IPS-18c (cell line): ENCODE measurements around the gene RCAN2.

ENCODE experiments used
- H3K4me3 ChIP-seq: 2 replicates; pipeline ENCODE4 v1.7.0; 2013; ENCODE audit warnings: low read depth, mild to moderate bottlenecking, low read length, moderate library complexity; ENCODE audit not compliant: insufficient read depth
- H3K9me3 ChIP-seq: one replicate; pipeline ENCODE4 v1.6.1; 2013; ENCODE audit warnings: mild to moderate bottlenecking, low read length, moderate library complexity; ENCODE audit not compliant: control insufficient read depth, insufficient read depth

The RCAN2 gene

GRCh38 chr6:46204880-46205650 lies 286.2 kb downstream of the RCAN2 start:
- Histone ChIP-seq H3K9me3 (no peaks in the 10 kb centered on the region), H3K4me3 (no peak overlapping the region)

GRCh38 chr6:46203391-46204177 lies 287.7 kb downstream of the RCAN2 start:
- H3K9me3 ChIP-seq = no peaks in the 10 kb centered on the region
- no peak overlapping the region for H3K4me3 ChIP-seq

GRCh38 chr6:46201702-46202101 lies 289.5 kb downstream of the RCAN2 start:
- Histone ChIP-seq H3K4me3 (no peak overlapping the region), H3K9me3 (no peaks in the 10 kb centered on the region)

GRCh38 chr6:46199387-46199786 lies 291.9 kb downstream of the RCAN2 start:
- H3K9me3 ChIP-seq = no peaks in the 10 kb centered on the region
- no peak overlapping the region for H3K4me3 ChIP-seq

GRCh38 chr6:46191961-46192360 lies 299.3 kb downstream of the RCAN2 start:
- H3K4me3 ChIP-seq = no peak overlapping the region

GRCh38 chr6:46190889-46191288 lies 300.4 kb downstream of the RCAN2 start:
- no peak overlapping the region for H3K4me3 ChIP-seq
- H3K9me3 ChIP-seq = no peaks in the 10 kb centered on the region

More at GRCh38 chr6:46191961-46192360, 299.3 kb downstream of the RCAN2 start:
- no peaks in the 10 kb centered on the region for H3K9me3 ChIP-seq

GRCh38 chr6:46189726-46190125 lies 301.5 kb downstream of the RCAN2 start:
- no peak overlapping the region for H3K4me3 ChIP-seq
- H3K9me3 ChIP-seq = no peaks in the 10 kb centered on the region

- H3K9me3 ChIP-seq = no peaks in the 10 kb centered on the region
- no peak overlapping the region for H3K4me3 ChIP-seq
Measured at GRCh38 chr6:46186583-46186982, 304.7 kb downstream of the RCAN2 start.

- Histone ChIP-seq H3K9me3 (no peaks in the 10 kb centered on the region), H3K4me3 (no peak overlapping the region)
Measured at GRCh38 chr6:46184114-46184513, 307.1 kb downstream of the RCAN2 start.

GRCh38 chr6:46175976-46176375 lies 315.3 kb downstream of the RCAN2 start:
- Histone ChIP-seq H3K9me3 (no peaks in the 10 kb centered on the region), H3K4me3 (no peak overlapping the region)

- Histone ChIP-seq H3K9me3 (no peaks in the 10 kb centered on the region), H3K4me3 (no peak overlapping the region)
Measured at GRCh38 chr6:46175446-46175845, 315.8 kb downstream of the RCAN2 start.

GRCh38 chr6:46174904-46175303 lies 316.3 kb downstream of the RCAN2 start:
- no peak overlapping the region for H3K4me3 ChIP-seq
- no peaks in the 10 kb centered on the region for H3K9me3 ChIP-seq

- Histone ChIP-seq H3K4me3 (no peak overlapping the region), H3K9me3 (no peaks in the 10 kb centered on the region)
Measured at GRCh38 chr6:46172176-46172575, 319.1 kb downstream of the RCAN2 start.
